GM23338 (cell line): ENCODE measurements around the gene MS4A18.

ENCODE experiments used
- CREB1 ChIP-seq: fragments of 250-450 bp; sonication (Bioruptor Pico); IDR thresholded peaks from 2 replicates; pipeline ENCODE4 v1.5.0; 2020; ENCODE audit warnings: low read depth, mild to moderate bottlenecking, moderate library complexity
- CTCF ChIP-seq, 2 experiments: fragments of 200-600 bp in 1 of 2; sonication (generic) in 1 of 2; conservative IDR thresholded peaks; 2 replicates each; pipeline versions ENCODE4 v1.5.1 to v1.6.1; 2016 to 2017; ENCODE audit warnings: antibody characterized with exemption in 2 of 2, low read depth in 2 of 2, mild to moderate bottlenecking in 2 of 2, moderate library complexity in 1 of 2
- EZH2 ChIP-seq: fragments of 200-600 bp; sonication (generic); IDR thresholded peaks from one replicate; pipeline ENCODE4 v1.8.0; 2017; ENCODE audit warnings: antibody characterized with exemption, mild to moderate bottlenecking, low read depth; ENCODE audit not compliant: unreplicated experiment
- EZH2phosphoT487 ChIP-seq: fragments of 200-600 bp; sonication (generic); IDR thresholded peaks from one replicate; pipeline ENCODE4 v1.8.1; 2018; ENCODE audit warnings: antibody characterized with exemption; ENCODE audit not compliant: unreplicated experiment
- NANOG ChIP-seq: IDR thresholded peaks from 2 replicates; pipeline ENCODE4 v1.6.1; 2016; ENCODE audit warnings: antibody characterized with exemption, borderline replicate concordance
- STAT1 ChIP-seq: IDR thresholded peaks from one replicate; pipeline ENCODE4 v1.6.1; 2016; ENCODE audit warnings: antibody characterized with exemption; ENCODE audit not compliant: unreplicated experiment

- TF ChIP-seq EZH2 = no peak
- no peak for TF ChIP-seq NANOG
- no peak for TF ChIP-seq EZH2phosphoT487
- no peak for TF ChIP-seq CTCF (conservative IDR thresholded peaks at IDR 0.05; ENCODE audit: low read depth in 2 of 2)
- TF ChIP-seq CREB1 (CRISPR knock-in tag) = no peak
- TF ChIP-seq STAT1 = no peak
Measured at GRCh38 chr11:60711276-60711675, 13.2 kb upstream of the MS4A18 start.
